HepG2 (cell line): Measurements from ENCODE around the gene MYH7. TPM values are rescaled to one million over a fixed set of nuclear protein-coding genes. Genes with fewer than 3 reads are reported as not detected.

ENCODE experiments used
- CENPX ChIP-seq: sonication (generic); formaldehyde crosslinking; IDR thresholded peaks from 2 replicates; pipeline ENCODE4 v1.9.0; 2021; ENCODE audit warnings: mild to moderate bottlenecking, missing genetic modification reagents, moderate library complexity
- FOSL1 ChIP-seq: sonication (generic); formaldehyde crosslinking; IDR thresholded peaks from 2 replicates; pipeline ENCODE4 v1.9.0; 2021; ENCODE audit warnings: missing genetic modification reagents, borderline replicate concordance
- GLI4 ChIP-seq: sonication (generic); formaldehyde crosslinking; IDR thresholded peaks from 2 replicates; pipeline ENCODE4 v1.5.1; 2020; ENCODE audit warnings: missing genetic modification reagents, mild to moderate bottlenecking, moderate library complexity, borderline replicate concordance
- REL ChIP-seq: sonication (generic); formaldehyde crosslinking; conservative IDR thresholded peaks from 2 replicates; pipeline ENCODE4 v1.8.0; 2022; ENCODE audit warnings: mild to moderate bottlenecking, missing genetic modification reagents, moderate library complexity
- SRSF1 ChIP-seq: fragments of 200-400 bp; formaldehyde crosslinking; optimal IDR thresholded peaks from 2 replicates; pipeline ENCODE3; 2017; ENCODE audit warnings: mild to moderate bottlenecking, low read depth, low read length, moderate library complexity
- TCF7 ChIP-seq: sonication (generic); IDR thresholded peaks from 2 replicates; pipeline ENCODE4 v1.6.1; 2016; ENCODE audit warnings: antibody characterized with exemption, low read depth
- WIZ ChIP-seq: sonication (generic); formaldehyde crosslinking; IDR thresholded peaks from 2 replicates; pipeline ENCODE4 v1.5.1; 2020; ENCODE audit warnings: mild to moderate bottlenecking, missing genetic modification reagents
- ZBTB42 ChIP-seq: sonication (generic); formaldehyde crosslinking; IDR thresholded peaks from 2 replicates; pipeline ENCODE4 v1.5.0; 2020; ENCODE audit warnings: mild to moderate bottlenecking, missing genetic modification reagents
- ZNF24 ChIP-seq: fragments of 450-650 bp; IDR thresholded peaks from 2 replicates; pipeline ENCODE4 v1.6.1; 2017; ENCODE audit warnings: antibody characterized with exemption, mild to moderate bottlenecking
- ZNF274 ChIP-seq: sonication (generic); formaldehyde crosslinking; IDR thresholded peaks from 2 replicates; pipeline ENCODE4 v1.5.1; 2020; ENCODE audit warnings: mild to moderate bottlenecking, missing genetic modification reagents
- ZNF343 ChIP-seq: sonication (generic); formaldehyde crosslinking; IDR thresholded peaks from 2 replicates; pipeline ENCODE4 v1.4.0; 2020; ENCODE audit warnings: mild to moderate bottlenecking, missing genetic modification reagents
- ZNF382 ChIP-seq: sonication (generic); formaldehyde crosslinking; IDR thresholded peaks from 2 replicates; pipeline ENCODE4 v1.5.0; 2020; ENCODE audit warnings: missing genetic modification reagents, mild to moderate bottlenecking, borderline replicate concordance
- ZSCAN29 ChIP-seq: sonication (generic); formaldehyde crosslinking; conservative IDR thresholded peaks from 2 replicates; pipeline ENCODE4 v1.4.0; 2020; ENCODE audit warnings: mild to moderate bottlenecking, missing genetic modification reagents
- polyA plus RNA-seq, 8 experiments: library from polyadenylated mRNA; depleted of rRNA in 3 of 8; stranded (reverse) in 7 of 8; unstranded in 1 of 8; fragments of >200 nt; fragmentation: Illumina TruSeq in 4 of 8; extraction: Trizol in 4 of 8; gene quantifications; 2 replicates each; pipeline versions ENCODE4 v1.2.1 to v1.2.3, GENCODE V29; 2011 to 2016; ENCODE audit warnings: low read depth in 4 of 8, missing spikeins in 1 of 8, mixed read lengths in 1 of 8; ENCODE audit not compliant: insufficient read depth in 1 of 8
- total RNA-seq, 5 experiments: library from RNA; depleted of rRNA; stranded (reverse); fragments of >200 nt; fragmentation: Illumina TruSeq; extraction: Trizol; gene quantifications; 2 replicates each; pipeline ENCODE4 v1.2.3, GENCODE V29; 2016; ENCODE audit warnings: low read depth in 1 of 5
- TF ChIP-seq, protein P1 (sequence below): sonication (generic); formaldehyde crosslinking; IDR thresholded peaks from 2 replicates; pipeline ENCODE4 v1.5.0; 2020; ENCODE audit warnings: mild to moderate bottlenecking, missing genetic modification reagents
- TF ChIP-seq, protein P2 (sequence below): sonication (generic); formaldehyde crosslinking; IDR thresholded peaks from 2 replicates; pipeline ENCODE4 v1.4.0; 2020; ENCODE audit warnings: missing genetic modification reagents
- TF ChIP-seq, protein P3 (sequence below): sonication (generic); formaldehyde crosslinking; IDR thresholded peaks from 2 replicates; pipeline ENCODE4 v1.4.0; 2020; ENCODE audit warnings: missing genetic modification reagents
- TF ChIP-seq, protein P4 (sequence below): sonication (generic); formaldehyde crosslinking; IDR thresholded peaks from 2 replicates; pipeline ENCODE4 v1.8.0; 2022; ENCODE audit warnings: missing genetic modification reagents, mild to moderate bottlenecking, moderate library complexity, borderline replicate concordance
- TF ChIP-seq, protein P5 (sequence below): sonication (generic); formaldehyde crosslinking; IDR thresholded peaks from 2 replicates; pipeline ENCODE4 v1.8.0; 2022; ENCODE audit warnings: missing genetic modification reagents, mild to moderate bottlenecking, inconsistent platforms, borderline replicate concordance

MYH7 gene
- total and polyA plus RNA-seq, 2 of the 13 experiments (the other 11 are each of a cell fraction or from before 2014, with no cell fraction given), result 0.04 TPM; not detected in 1

DNA sequence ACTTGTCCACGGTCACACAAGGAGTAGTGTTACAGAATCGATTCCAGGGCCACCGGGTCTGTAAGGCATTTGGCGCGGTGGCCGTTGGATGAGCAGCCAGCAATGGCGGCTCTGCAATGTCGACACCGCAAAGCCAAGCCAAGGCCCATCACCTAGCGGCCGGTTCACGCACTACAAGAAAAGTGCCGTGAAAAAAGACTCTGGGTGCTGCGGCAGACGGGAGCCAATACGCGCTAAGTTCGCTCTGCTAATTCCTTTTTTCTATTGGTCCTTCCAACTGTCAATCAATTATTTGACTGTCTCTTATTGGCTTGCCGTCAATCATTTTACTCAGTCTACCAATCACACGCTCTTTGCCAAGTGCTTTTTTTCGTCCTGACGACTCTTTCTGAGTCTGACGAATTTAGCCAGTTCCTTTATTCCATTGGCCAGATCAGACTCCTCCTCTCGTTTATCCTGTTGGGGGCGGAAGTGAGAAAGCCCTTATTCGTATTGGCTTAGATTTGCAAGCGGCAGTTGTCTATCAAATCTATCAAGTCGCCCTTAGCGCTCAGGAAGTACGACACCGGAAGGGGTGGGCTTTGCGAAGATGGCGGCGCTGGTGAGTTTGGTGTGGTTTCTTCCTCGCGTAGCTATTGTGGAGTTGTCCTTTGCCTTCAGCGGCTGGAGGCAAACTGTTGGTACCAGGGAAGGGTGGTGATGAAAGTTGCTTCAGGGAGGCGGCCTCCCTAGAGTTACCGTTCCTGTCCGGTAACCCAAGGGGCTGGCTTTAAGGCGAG, 33.9 kb upstream of the MYH7 start, which contains the start of gene NGDN (continued):
- TF ChIP-seq, protein P1, sequence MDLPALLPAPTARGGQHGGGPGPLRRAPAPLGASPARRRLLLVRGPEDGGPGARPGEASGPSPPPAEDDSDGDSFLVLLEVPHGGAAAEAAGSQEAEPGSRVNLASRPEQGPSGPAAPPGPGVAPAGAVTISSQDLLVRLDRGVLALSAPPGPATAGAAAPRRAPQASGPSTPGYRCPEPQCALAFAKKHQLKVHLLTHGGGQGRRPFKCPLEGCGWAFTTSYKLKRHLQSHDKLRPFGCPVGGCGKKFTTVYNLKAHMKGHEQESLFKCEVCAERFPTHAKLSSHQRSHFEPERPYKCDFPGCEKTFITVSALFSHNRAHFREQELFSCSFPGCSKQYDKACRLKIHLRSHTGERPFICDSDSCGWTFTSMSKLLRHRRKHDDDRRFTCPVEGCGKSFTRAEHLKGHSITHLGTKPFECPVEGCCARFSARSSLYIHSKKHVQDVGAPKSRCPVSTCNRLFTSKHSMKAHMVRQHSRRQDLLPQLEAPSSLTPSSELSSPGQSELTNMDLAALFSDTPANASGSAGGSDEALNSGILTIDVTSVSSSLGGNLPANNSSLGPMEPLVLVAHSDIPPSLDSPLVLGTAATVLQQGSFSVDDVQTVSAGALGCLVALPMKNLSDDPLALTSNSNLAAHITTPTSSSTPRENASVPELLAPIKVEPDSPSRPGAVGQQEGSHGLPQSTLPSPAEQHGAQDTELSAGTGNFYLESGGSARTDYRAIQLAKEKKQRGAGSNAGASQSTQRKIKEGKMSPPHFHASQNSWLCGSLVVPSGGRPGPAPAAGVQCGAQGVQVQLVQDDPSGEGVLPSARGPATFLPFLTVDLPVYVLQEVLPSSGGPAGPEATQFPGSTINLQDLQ (CRISPR knock-in tag), result peak; percentile 82; the same call in 1 of the 2 replicates
- no peak for TF ChIP-seq CENPX (CRISPR knock-in tag)
- TF ChIP-seq ZSCAN29 (CRISPR knock-in tag), result peak; percentile 13; the same call in 1 of the 2 replicates
- TF ChIP-seq, protein P2, sequence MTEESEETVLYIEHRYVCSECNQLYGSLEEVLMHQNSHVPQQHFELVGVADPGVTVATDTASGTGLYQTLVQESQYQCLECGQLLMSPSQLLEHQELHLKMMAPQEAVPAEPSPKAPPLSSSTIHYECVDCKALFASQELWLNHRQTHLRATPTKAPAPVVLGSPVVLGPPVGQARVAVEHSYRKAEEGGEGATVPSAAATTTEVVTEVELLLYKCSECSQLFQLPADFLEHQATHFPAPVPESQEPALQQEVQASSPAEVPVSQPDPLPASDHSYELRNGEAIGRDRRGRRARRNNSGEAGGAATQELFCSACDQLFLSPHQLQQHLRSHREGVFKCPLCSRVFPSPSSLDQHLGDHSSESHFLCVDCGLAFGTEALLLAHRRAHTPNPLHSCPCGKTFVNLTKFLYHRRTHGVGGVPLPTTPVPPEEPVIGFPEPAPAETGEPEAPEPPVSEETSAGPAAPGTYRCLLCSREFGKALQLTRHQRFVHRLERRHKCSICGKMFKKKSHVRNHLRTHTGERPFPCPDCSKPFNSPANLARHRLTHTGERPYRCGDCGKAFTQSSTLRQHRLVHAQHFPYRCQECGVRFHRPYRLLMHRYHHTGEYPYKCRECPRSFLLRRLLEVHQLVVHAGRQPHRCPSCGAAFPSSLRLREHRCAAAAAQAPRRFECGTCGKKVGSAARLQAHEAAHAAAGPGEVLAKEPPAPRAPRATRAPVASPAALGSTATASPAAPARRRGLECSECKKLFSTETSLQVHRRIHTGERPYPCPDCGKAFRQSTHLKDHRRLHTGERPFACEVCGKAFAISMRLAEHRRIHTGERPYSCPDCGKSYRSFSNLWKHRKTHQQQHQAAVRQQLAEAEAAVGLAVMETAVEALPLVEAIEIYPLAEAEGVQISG (CRISPR knock-in tag), result peak; percentile 96
- peak; percentile 88 for TF ChIP-seq GLI4 (CRISPR knock-in tag)
- no peak for TF ChIP-seq TCF7
- TF ChIP-seq ZNF343 (CRISPR knock-in tag), result peak; percentile 77; the same call in 1 of the 2 replicates
- TF ChIP-seq ZBTB42, result peak; percentile 25
- TF ChIP-seq FOSL1 (CRISPR knock-in tag), result 0 out of 2 replicates have a peak, but pooled peaks have one; percentile 39
- TF ChIP-seq SRSF1, result peak; percentile 85
- TF ChIP-seq, protein P3, sequence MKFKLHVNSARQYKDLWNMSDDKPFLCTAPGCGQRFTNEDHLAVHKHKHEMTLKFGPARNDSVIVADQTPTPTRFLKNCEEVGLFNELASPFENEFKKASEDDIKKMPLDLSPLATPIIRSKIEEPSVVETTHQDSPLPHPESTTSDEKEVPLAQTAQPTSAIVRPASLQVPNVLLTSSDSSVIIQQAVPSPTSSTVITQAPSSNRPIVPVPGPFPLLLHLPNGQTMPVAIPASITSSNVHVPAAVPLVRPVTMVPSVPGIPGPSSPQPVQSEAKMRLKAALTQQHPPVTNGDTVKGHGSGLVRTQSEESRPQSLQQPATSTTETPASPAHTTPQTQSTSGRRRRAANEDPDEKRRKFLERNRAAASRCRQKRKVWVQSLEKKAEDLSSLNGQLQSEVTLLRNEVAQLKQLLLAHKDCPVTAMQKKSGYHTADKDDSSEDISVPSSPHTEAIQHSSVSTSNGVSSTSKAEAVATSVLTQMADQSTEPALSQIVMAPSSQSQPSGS, result peak; percentile 72; the same call in 1 of the 2 replicates
- TF ChIP-seq, protein P4, sequence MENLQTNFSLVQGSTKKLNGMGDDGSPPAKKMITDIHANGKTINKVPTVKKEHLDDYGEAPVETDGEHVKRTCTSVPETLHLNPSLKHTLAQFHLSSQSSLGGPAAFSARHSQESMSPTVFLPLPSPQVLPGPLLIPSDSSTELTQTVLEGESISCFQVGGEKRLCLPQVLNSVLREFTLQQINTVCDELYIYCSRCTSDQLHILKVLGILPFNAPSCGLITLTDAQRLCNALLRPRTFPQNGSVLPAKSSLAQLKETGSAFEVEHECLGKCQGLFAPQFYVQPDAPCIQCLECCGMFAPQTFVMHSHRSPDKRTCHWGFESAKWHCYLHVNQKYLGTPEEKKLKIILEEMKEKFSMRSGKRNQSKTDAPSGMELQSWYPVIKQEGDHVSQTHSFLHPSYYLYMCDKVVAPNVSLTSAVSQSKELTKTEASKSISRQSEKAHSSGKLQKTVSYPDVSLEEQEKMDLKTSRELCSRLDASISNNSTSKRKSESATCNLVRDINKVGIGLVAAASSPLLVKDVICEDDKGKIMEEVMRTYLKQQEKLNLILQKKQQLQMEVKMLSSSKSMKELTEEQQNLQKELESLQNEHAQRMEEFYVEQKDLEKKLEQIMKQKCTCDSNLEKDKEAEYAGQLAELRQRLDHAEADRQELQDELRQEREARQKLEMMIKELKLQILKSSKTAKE, result no peak
- TF ChIP-seq ZNF274, result peak; percentile 28
- TF ChIP-seq, protein P5, sequence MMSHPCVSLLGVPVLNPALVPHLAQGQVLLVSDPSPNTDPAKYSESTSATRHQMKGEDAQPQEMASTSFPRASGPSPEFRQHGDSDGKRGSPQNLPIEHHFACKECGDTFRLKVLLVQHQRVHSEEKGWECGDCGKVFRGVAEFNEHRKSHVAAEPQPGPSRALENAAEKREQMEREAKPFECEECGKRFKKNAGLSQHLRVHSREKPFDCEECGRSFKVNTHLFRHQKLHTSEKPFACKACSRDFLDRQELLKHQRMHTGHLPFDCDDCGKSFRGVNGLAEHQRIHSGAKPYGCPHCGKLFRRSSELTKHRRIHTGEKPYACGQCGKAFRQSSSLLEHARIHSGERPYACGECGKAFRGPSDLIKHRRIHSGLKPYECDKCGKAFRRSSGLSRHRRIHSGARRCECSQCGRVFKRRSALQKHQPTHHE (CRISPR knock-in tag), result peak; percentile 60; the same call in 1 of the 2 replicates
- peak; percentile 86; the same call in 1 of the 2 replicates for TF ChIP-seq WIZ (CRISPR knock-in tag)
- TF ChIP-seq ZNF24, result peak; percentile 51; the same call in 1 of the 2 replicates
- TF ChIP-seq REL, result no peak; the same call in 1 of the 2 replicates
- TF ChIP-seq ZNF382 (CRISPR knock-in tag), result no peak
